Measurements from ENCODE around the gene DAAM2.

Gene DAAM2

GRCh38 chr6:39873439-39873838 lies 81.3 kb downstream of the DAAM2 start:
- H3K27me3 ChIP-seq (ENCODE audit: control insufficient read depth in 3 of 3, insufficient read depth in 3 of 3, low read depth in 1 of 3, low read length in 3 of 3), result peaks cover 0 to 3% (median 0%) of the 10 kb centered on the region in 3 experiments
- H3K4ac ChIP-seq (ENCODE audit: low read length), result no peak overlapping the region
- no peak overlapping the region for H4K8ac ChIP-seq (ENCODE audit: low read depth, low read length)
- no peaks in the 10 kb centered on the region for H3K79me1 ChIP-seq (ENCODE audit: low read depth, low read length)
- no peak overlapping the region for H3K23ac ChIP-seq (ENCODE audit: low read depth, low read length, poor library complexity)
- no peak overlapping the region for H2BK120ac ChIP-seq (ENCODE audit: low read depth, low read length)
- no peak overlapping the region for H3K9ac ChIP-seq (ENCODE audit: low read depth, low read length, poor library complexity)
- H3K4me1 ChIP-seq (ENCODE audit: control insufficient read depth in 2 of 2, insufficient read depth in 1 of 2, low read depth in 1 of 2, low read length in 2 of 2), result no peaks in the 10 kb centered on the region
- no peak for DNase-seq (ENCODE audit: low spot score)
- H3K18ac ChIP-seq (ENCODE audit: low read length), result no peak overlapping the region
- WGBS, 2 donors (ENCODE audit: extremely low coverage in 2 of 2, insufficient read length in 2 of 2, insufficient replicate concordance in 1 of 2), result no CpG with 5 or more reads among the region's 3 CpGs
- no peak overlapping the region for H3K4me3 ChIP-seq (ENCODE audit: low read length in 2 of 2)
- no peak overlapping the region for H2BK15ac ChIP-seq (ENCODE audit: low read length)
- H3K4me2 ChIP-seq (ENCODE audit: insufficient read depth, low read length, poor library complexity, severe bottlenecking), result no peak overlapping the region
- H2BK5ac ChIP-seq (ENCODE audit: low read length), result no peak overlapping the region
- H2AFZ ChIP-seq (ENCODE audit: low read length), result no peak overlapping the region
- H2BK12ac ChIP-seq (ENCODE audit: low read length), result no peak overlapping the region
- no peak overlapping the region for H3K27ac ChIP-seq (replicated peaks; ENCODE audit: low read length)
- no peaks in the 10 kb centered on the region for H3K9me3 ChIP-seq (replicated peaks in 1 of 2; ENCODE audit: control insufficient read depth in 2 of 2, insufficient read depth in 1 of 2, low read depth in 1 of 2, low read length in 2 of 2)
- H2AK5ac ChIP-seq (ENCODE audit: low read depth, low read length), result no peak overlapping the region
- peaks cover 0 to 2% of the 10 kb centered on the region in 2 donors for H3K36me3 ChIP-seq (replicated peaks in 1 of 2; ENCODE audit: control insufficient read depth in 2 of 2, insufficient read depth in 2 of 2, low read length in 2 of 2)
- no peak overlapping the region for H4K91ac ChIP-seq (ENCODE audit: low read depth, low read length, poor library complexity)
- no peak overlapping the region for H3K14ac ChIP-seq (ENCODE audit: low read length)

DNA sequence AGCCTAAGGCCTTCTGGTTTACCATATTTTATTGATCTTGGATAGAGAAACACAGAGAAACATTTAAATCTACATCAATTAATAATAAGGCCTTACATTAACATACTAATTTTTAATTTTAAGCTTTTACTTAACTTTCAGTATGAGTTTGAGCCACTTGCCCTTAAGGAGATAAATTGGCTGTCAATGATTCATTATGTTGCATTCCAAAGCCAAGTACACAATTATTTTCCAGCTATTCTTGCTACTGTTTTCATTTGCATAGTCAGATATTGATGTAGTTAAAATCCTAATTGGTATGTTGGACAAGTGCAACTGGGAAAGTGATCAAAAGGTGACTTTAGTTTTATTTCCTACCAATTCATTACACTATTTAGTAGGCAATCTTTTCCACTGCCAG lies 83.9 kb downstream of the DAAM2 start:
- Histone ChIP-seq H3K23ac (ENCODE audit: low read depth, low read length, poor library complexity) (no peak overlapping the region), H2BK120ac (ENCODE audit: low read depth, low read length) (no peak overlapping the region), H3K4me2 (ENCODE audit: insufficient read depth, low read length, poor library complexity, severe bottlenecking) (no peak overlapping the region), H3K4ac (ENCODE audit: low read length) (no peak overlapping the region), H4K91ac (ENCODE audit: low read depth, low read length, poor library complexity) (no peak overlapping the region), H4K8ac (ENCODE audit: low read depth, low read length) (no peak overlapping the region), H2BK12ac (ENCODE audit: low read length) (no peak overlapping the region), H3K9me3 (replicated peaks in 1 of 2; ENCODE audit: control insufficient read depth in 2 of 2, insufficient read depth in 1 of 2, low read depth in 1 of 2, low read length in 2 of 2) (no peaks in the 10 kb centered on the region), H3K4me1 (ENCODE audit: control insufficient read depth in 2 of 2, insufficient read depth in 1 of 2, low read depth in 1 of 2, low read length in 2 of 2) (no peaks in the 10 kb centered on the region), H3K9ac (ENCODE audit: low read depth, low read length, poor library complexity) (no peak overlapping the region), H2BK15ac (ENCODE audit: low read length) (no peak overlapping the region), H2AFZ (ENCODE audit: low read length) (no peak overlapping the region), H3K27me3 (ENCODE audit: control insufficient read depth in 3 of 3, insufficient read depth in 3 of 3, low read depth in 1 of 3, low read length in 3 of 3) (peaks cover 0 to 3% (median 0%) of the 10 kb centered on the region in 3 experiments), H3K4me3 (ENCODE audit: low read length in 2 of 2) (no peak overlapping the region), H2BK5ac (ENCODE audit: low read length) (no peak overlapping the region), H3K18ac (ENCODE audit: low read length) (no peak overlapping the region), H3K36me3 (replicated peaks in 1 of 2; ENCODE audit: control insufficient read depth in 2 of 2, insufficient read depth in 2 of 2, low read length in 2 of 2) (peaks cover 0 to 2% of the 10 kb centered on the region in 2 donors), H3K14ac (ENCODE audit: low read length) (no peak overlapping the region), H3K27ac (replicated peaks; ENCODE audit: low read length) (no peak overlapping the region), H3K79me1 (ENCODE audit: low read depth, low read length) (no peaks in the 10 kb centered on the region), H2AK5ac (ENCODE audit: low read depth, low read length) (no peak overlapping the region)
- DNase-seq (ENCODE audit: low spot score), result no peak

- Histone ChIP-seq H3K36me3 (replicated peaks in 1 of 2; ENCODE audit: control insufficient read depth in 2 of 2, insufficient read depth in 2 of 2, low read length in 2 of 2) (peaks cover 0 to 2% of the 10 kb centered on the region in 2 donors), H3K23ac (ENCODE audit: low read depth, low read length, poor library complexity) (no peak overlapping the region), H2BK120ac (ENCODE audit: low read depth, low read length) (no peak overlapping the region), H3K4ac (ENCODE audit: low read length) (no peak overlapping the region), H3K27ac (replicated peaks; ENCODE audit: low read length) (no peak overlapping the region), H3K9me3 (replicated peaks in 1 of 2; ENCODE audit: control insufficient read depth in 2 of 2, insufficient read depth in 1 of 2, low read depth in 1 of 2, low read length in 2 of 2) (no peaks in the 10 kb centered on the region), H3K4me3 (ENCODE audit: low read length in 2 of 2) (no peak overlapping the region), H2AFZ (ENCODE audit: low read length) (no peak overlapping the region), H2BK5ac (ENCODE audit: low read length) (no peak overlapping the region), H3K27me3 (ENCODE audit: control insufficient read depth in 3 of 3, insufficient read depth in 3 of 3, low read depth in 1 of 3, low read length in 3 of 3) (peaks cover 0 to 3% (median 0%) of the 10 kb centered on the region in 3 experiments), H2BK15ac (ENCODE audit: low read length) (no peak overlapping the region), H4K8ac (ENCODE audit: low read depth, low read length) (no peak overlapping the region), H3K4me2 (ENCODE audit: insufficient read depth, low read length, poor library complexity, severe bottlenecking) (no peak overlapping the region), H3K14ac (ENCODE audit: low read length) (no peak overlapping the region), H3K79me1 (ENCODE audit: low read depth, low read length) (no peaks in the 10 kb centered on the region), H2AK5ac (ENCODE audit: low read depth, low read length) (no peak overlapping the region), H3K18ac (ENCODE audit: low read length) (no peak overlapping the region), H3K9ac (ENCODE audit: low read depth, low read length, poor library complexity) (no peak overlapping the region), H3K4me1 (ENCODE audit: control insufficient read depth in 2 of 2, insufficient read depth in 1 of 2, low read depth in 1 of 2, low read length in 2 of 2) (no peaks in the 10 kb centered on the region), H4K91ac (ENCODE audit: low read depth, low read length, poor library complexity) (no peak overlapping the region), H2BK12ac (ENCODE audit: low read length) (no peak overlapping the region)
- DNase-seq (ENCODE audit: low spot score), result no peak
- WGBS, 2 donors (ENCODE audit: extremely low coverage in 2 of 2, insufficient read length in 2 of 2, insufficient replicate concordance in 1 of 2), result no CpG with 5 or more reads among the region's 3 CpGs
These were observed 84.7 kb downstream of the DAAM2 start for GRCh38 chr6:39876826-39877225.

DNA sequence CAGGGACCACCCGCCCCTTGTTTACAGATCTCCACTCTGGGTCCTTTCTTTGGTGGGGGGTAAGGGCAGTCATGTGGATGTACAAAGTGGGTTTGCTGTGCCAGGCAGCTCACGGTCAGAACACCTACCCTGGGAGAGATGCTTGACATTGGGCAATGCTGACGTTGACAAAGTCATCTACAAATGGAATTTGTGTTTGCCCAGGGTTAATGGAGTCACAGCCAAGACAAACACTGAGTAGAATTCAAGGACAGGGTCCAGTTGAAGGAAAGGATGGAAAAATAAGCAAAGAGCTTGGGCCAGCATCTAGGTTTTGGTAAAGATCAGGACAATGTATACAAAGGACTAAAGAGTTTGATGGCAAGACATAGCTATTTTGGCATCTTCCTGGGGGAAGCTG lies 87.4 kb downstream of the DAAM2 start:
- H2AFZ ChIP-seq (ENCODE audit: low read length), result no peak overlapping the region
- no peak overlapping the region for H3K27ac ChIP-seq (replicated peaks; ENCODE audit: low read length)
- DNase-seq (ENCODE audit: low spot score), result no peak
- no peak overlapping the region for H4K91ac ChIP-seq (ENCODE audit: low read depth, low read length, poor library complexity)
- no CpG with 5 or more reads among the region's 3 CpGs for WGBS, 2 donors (ENCODE audit: extremely low coverage in 2 of 2, insufficient read length in 2 of 2, insufficient replicate concordance in 1 of 2)
- H3K9me3 ChIP-seq (replicated peaks in 1 of 2; ENCODE audit: control insufficient read depth in 2 of 2, insufficient read depth in 1 of 2, low read depth in 1 of 2, low read length in 2 of 2), result no peaks in the 10 kb centered on the region
- no peak overlapping the region for H3K4me2 ChIP-seq (ENCODE audit: insufficient read depth, low read length, poor library complexity, severe bottlenecking)
- no peak overlapping the region for H2BK15ac ChIP-seq (ENCODE audit: low read length)
- H2AK5ac ChIP-seq (ENCODE audit: low read depth, low read length), result no peak overlapping the region
- no peak overlapping the region for H2BK12ac ChIP-seq (ENCODE audit: low read length)
- H3K4me3 ChIP-seq (ENCODE audit: low read length in 2 of 2), result no peak overlapping the region
- H3K14ac ChIP-seq (ENCODE audit: low read length), result no peak overlapping the region
- no peak overlapping the region for H3K23ac ChIP-seq (ENCODE audit: low read depth, low read length, poor library complexity)
- peaks cover 0 to 3% of the 10 kb centered on the region in 2 donors for H3K4me1 ChIP-seq (ENCODE audit: control insufficient read depth in 2 of 2, insufficient read depth in 1 of 2, low read depth in 1 of 2, low read length in 2 of 2)
- no peaks in the 10 kb centered on the region for H3K79me1 ChIP-seq (ENCODE audit: low read depth, low read length)
- H2BK5ac ChIP-seq (ENCODE audit: low read length), result no peak overlapping the region
- H2BK120ac ChIP-seq (ENCODE audit: low read depth, low read length), result no peak overlapping the region
- H3K4ac ChIP-seq (ENCODE audit: low read length), result no peak overlapping the region
- H3K18ac ChIP-seq (ENCODE audit: low read length), result no peak overlapping the region
- H3K27me3 ChIP-seq (ENCODE audit: control insufficient read depth in 3 of 3, insufficient read depth in 3 of 3, low read depth in 1 of 3, low read length in 3 of 3), result peaks cover 0 to 6% (median 0%) of the 10 kb centered on the region in 3 experiments
- H3K36me3 ChIP-seq (replicated peaks in 1 of 2; ENCODE audit: control insufficient read depth in 2 of 2, insufficient read depth in 2 of 2, low read length in 2 of 2), result peaks cover 0 to 2% of the 10 kb centered on the region in 2 donors
- H4K8ac ChIP-seq (ENCODE audit: low read depth, low read length), result no peak overlapping the region
- no peak overlapping the region for H3K9ac ChIP-seq (ENCODE audit: low read depth, low read length, poor library complexity)

Measured in neuronal stem cell (in vitro differentiated cells).